Measurements from ENCODE around the gene CLASP1. TPM values are rescaled to one million over a fixed set of nuclear protein-coding genes. Genes with fewer than 3 reads are reported as not detected.
"Not testable (repeated sequence)": the region's sequence is repeated elsewhere in the genome, so short reads cannot be mapped to it uniquely, and the experiment has no call there.

CLASP1 gene
- total RNA-seq, 1 experiment from 2014 or later: 21.2 TPM

DNA sequence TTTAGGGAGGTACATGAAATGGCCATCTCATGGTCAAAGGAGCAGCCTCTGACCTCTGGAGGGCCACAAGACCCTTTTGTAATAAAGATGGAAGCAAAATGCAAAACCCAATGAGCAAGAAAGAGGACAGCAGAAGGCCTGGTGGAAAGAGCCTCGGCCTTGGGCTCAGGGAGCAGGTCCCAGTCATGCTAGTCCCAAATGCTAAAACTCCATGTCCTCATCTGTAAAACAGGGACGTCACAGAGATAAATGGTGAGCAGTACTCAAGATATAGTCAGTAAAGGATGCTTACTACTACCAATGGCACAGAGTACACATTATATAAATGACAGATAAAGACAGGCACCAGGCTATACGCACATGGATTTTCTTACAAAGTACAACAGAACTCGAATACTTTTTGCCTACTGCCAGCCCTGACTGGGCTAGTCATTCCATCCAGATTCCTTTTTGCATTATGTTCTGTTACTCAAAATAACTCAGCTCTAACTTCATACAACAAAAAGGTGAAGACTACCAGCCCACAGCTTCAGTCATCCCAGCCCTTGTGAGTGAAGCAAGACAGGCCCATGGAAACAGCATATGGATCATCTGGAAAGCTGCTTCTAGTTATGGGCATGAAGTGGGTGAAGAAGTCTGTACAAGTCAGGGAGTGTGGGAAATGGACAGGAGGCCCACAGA lies 299.4 kb downstream of the CLASP1 start:
- no peak for DNase-seq (ENCODE audit: low read depth)

DNA sequence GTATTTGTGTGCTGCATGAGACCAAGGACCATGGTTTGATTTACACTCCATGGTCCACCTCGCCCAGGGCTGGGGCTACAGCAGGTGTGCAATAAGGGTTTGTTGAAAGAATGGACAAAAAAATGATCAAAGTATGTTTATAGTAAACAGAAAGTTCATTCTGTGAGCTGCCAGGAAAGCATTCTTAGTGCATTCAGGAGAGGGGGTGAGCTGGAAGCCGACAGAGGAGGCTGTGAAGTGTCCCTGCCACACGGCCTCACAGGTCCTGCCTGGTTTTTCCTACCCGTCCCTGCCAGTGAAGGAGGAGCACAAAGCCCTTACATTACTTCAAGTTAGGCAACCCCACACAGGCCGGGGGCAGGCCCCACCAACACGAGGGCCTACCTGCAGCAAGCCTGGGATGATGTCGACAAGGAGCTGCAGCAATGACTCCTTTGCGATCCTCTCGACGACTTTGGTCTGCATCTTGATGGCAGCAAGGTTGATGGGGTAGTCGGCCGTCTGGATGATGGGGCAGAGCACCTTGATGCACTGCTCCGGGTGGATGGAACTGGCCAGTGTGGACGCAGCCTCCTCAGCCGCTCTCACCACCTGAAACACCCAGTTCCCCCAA lies 301.0 kb downstream of the CLASP1 start:
- DNase-seq (ENCODE audit: low read depth): no peak

- no peak for DNase-seq (ENCODE audit: low read depth)
These were observed 302.4 kb downstream of the CLASP1 start for GRCh38 chr2:121346859-121347258.

- peak; percentile 12 for DNase-seq (ENCODE audit: low read depth)
These were observed 302.9 kb downstream of the CLASP1 start for GRCh38 chr2:121346407-121346806.

DNA sequence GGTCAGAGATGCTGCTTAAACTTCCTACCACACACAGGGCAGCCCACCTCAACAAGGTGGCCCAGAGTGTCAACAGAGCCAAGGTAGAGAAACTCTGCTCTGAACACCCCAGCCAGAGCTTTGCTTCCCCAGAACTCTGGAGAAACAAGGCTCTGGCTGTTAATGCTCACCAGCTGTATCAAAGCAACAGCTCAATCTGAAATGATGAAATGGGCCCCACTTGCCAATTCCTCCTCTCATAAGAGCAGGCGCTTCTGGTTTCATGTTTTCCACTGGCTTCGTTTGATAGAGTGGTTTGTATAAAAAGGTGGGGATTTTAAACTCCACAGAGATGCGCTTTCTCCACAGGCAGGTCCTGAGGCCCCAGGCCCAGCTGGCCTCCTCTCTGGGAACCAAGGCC lies 303.4 kb downstream of the CLASP1 start:
- DNase-seq (ENCODE audit: low read depth): no peak

DNA sequence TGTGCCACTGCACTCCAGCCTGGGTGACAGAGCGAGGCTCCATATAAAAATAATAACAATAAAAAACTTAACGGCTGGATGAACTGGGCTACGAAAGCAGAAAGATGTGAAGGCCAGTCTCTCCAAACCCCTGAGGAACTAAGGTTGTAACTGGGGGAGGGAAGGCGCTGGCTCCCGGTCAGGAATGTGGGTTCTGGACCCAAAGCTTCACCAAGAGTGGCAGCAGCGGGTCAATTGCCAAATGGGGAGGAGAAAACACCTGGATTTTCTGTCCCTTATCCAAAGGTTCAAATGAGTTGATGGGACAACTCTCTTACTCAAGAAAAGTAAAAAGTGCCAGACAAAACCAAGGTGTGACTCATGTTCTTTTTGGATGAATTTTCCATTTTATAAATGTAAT lies 304.2 kb downstream of the CLASP1 start:
- no peak for DNase-seq (ENCODE audit: low read depth)

DNA sequence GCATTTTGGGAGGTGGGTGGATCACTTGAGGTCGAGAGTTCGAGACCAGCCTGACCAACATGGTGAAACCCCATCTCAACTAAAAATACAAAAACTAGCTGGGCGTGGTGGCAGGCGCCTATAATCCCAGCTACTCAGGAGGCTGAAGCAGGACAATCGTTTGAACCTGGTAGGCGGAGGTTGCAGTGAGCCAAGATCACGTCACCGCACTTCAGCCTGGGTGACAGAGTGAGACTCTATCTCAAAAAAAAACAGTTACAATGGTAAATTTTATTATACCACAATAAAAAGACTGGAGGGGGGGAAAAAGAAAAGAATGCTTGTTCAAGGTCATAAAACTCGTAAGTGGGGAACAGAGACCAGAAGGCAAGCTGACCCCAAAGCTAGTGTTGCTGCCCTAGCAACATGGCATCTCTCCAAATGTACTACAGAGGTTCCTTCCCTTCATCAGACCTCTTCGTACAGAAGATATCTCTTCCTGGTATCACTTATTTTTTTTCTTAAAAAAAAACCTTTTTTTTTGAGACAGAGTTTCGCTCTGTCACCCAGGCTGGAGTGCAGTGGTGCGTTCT lies 305.3 kb downstream of the CLASP1 start:
- DNase-seq (ENCODE audit: low read depth): not testable (repeated sequence)

- no peak for DNase-seq (ENCODE audit: low read depth)
These were observed 306.1 kb downstream of the CLASP1 start for GRCh38 chr2:121343191-121343590.

DNA sequence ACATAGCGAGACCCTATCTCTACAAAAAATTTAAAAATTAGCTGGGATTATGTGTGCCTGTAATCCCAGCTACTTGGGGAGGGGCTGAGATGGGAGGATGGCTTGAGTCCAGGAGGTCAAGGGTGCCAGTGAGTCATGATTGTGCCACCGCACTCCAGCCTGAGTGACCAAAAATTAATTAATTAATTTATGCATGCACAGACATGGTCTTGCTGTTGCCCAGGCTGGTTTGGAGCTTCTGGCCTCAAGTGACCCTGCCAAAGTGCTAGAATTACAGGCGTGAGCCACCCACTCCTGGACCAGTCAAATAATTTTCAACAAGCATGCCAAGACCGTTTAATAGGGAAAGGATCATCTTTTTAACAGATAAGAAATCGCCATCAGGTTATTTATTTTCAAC lies 306.5 kb downstream of the CLASP1 start:
- DNase-seq (ENCODE audit: low read depth): no peak

DNA sequence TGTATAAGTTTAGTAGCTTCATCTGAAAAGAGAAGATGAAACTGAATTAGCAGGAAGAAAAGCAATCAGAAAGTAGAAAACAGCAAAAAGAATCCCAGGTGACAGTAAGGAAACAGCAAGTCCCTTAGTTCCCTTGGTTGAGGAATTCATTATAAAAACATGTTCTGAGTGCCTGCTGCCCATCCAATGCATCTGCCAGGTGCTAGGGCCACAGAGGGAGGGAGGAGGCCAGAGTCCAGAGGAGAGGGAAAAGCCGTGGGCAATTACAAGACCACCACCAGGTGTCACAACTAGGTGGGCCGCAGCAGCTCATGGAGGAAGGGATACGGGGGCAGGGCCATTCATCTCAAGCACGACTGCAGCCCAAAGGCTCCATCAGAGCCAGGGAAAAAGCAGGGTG lies 308.3 kb downstream of the CLASP1 start:
- DNase-seq (ENCODE audit: low read depth): no peak

- no peak for DNase-seq (ENCODE audit: low read depth)
These were observed 311.0 kb downstream of the CLASP1 start for GRCh38 chr2:121338281-121338680.

GRCh38 chr2:121336528-121337294 lies 312.6 kb downstream of the CLASP1 start:
- no peak for DNase-seq (ENCODE audit: low read depth)

- peak; percentile 46 for DNase-seq (ENCODE audit: low read depth)
These were observed 313.7 kb downstream of the CLASP1 start for GRCh38 chr2:121335294-121336290.

DNA sequence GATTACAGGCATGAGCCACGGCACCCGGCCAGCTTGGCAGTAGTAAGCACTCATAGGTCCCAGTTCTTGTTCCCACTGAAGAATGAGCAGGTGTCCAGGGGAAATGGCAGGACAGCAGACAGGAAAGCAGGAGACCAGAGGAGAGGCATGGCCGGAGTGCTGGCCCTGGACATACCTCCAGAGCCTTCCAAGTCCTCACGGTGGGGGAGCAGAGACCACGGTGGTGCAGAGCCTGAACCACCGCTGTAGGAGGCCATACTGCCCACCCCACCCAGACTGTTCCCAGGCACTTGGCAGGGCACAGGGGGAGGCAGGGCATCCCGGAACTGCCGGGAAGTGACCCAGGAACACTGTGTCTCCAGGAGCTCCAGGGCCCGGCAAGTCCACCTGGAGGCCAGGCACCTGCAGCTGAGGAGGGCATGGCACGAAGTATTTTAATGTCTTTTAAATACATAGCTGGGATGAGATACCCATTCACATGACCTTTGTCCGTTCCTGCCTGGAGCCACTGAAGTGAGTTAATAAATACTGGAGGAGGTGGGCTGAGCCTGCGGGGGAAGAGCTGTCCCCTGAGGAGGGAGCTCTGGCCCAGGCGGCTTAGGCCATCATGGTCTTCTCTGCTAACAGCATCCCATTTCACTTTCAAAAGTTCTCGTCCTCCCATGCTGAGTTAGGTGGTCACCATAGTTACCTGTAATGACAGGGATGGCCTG lies 314.5 kb downstream of the CLASP1 start:
- no peak for DNase-seq (ENCODE audit: low read depth)

DNA sequence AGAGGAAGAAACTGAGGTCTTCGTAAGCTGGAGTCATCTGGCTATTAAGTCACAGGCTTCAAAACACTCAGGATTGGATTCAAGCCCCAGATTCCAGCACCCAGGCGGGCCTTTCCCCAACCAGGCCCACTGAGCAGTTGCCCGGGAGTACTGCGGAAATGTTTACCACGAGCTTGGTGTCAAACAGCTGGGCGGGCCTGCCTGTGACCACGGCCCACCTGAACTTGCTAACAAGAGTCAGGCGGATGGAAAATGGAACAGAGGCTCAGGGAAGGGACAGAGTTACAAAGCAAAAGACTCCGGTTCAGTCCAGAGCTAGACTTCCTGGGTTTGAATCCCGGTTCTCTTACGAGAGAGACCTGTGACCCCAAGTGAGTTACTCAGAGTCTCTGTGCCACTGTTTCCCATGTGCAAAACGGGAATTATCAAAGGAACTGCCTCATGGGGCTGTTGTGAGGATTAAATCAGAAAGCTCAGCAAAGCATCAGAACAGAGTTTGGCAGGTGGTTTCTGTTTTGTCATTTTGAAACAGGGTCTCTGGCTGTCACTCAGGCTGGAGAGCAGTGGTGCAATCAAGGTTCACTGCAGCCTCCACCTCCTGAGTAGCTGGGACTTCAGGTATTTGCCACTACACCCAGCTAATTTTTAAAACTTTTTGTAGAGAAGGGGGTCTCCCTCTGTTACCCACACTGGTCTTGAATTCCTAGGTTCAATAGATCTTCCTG lies 315.3 kb downstream of the CLASP1 start:
- no peak for DNase-seq (ENCODE audit: low read depth)

- DNase-seq (ENCODE audit: low read depth): no peak
These were observed 316.0 kb downstream of the CLASP1 start for GRCh38 chr2:121333231-121333630.

DNA sequence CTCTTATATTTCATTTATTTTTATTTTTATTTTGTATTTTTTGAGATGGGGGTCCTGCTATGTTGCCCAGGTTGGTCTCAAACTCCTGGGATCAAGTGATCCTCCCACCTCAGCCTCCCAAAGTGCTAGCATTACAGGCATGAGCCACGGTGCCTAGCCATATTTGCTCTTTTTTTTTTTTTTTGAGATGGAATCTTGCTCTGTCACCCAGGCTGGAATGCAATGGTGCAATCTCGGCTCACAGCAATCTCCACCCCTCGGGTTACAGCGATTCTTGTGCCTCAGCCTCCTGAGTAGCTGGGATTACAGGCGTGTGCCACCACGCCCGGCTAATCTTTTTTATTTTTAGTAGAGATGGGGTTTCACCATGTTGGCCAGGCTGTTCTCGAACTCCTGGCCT lies 317.9 kb downstream of the CLASP1 start:
- not testable (repeated sequence) for DNase-seq (ENCODE audit: low read depth)

DNA sequence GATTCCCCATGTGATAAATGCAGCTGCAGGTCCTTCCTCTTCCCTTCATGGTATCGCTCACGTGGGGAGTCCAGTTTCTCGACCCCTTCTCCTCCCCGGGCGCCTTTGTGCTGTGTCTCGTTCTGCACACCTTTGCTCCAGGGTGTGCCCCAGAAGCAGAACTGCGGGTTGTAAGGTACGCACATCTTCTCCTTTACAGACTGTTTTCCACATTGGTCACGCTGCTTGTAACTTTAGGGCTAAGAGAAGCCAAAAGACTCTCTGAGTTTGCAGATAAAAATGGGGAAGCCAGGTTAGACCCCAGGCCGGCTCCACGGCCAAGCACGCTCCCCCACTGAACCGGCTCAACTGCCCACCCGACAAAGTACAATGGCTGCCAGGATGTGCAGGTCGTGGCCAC lies 318.3 kb downstream of the CLASP1 start:
- no peak for DNase-seq (ENCODE audit: low read depth)

DNA sequence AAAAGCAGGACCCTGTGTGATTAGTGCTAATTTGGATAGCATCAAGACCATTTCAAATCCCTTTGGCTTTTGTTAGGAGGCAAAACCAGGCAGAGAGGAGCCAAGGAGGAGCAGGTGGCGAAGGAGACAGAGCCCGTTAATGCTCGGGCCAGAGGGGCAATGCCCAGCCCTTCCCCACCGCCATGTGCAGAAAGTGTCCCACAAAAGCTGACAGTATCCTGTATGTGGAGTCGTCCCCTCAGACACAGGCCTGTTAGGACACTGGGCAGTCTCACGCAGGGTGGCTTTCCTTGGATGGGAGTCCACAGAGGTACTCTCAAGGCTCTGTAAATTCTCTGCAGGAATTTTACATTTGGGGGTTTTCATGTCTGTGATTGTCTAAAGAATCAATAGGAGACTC lies 319.5 kb downstream of the CLASP1 start:
- DNase-seq (ENCODE audit: low read depth): no peak

GRCh38 chr2:121326628-121327027 lies 322.6 kb downstream of the CLASP1 start:
- no peak for DNase-seq (ENCODE audit: low read depth)

Measured in Daoy (cell line).